Colon (tissue), 2 donors: Measurements from ENCODE around the gene RAB40B.
A peak's percentile ranks its signal among the peaks of the same experiment; 100 is the strongest.
"Not testable (repeated sequence)": the region's sequence is repeated elsewhere in the genome, so short reads cannot be mapped to it uniquely, and the experiment has no call there.

ENCODE experiments used
- FAIRE-seq: peaks from 2 replicates; lab custom pipeline; 2012; peaks lifted over from hg19 to GRCh38; lab: Jason Lieb, UNC
- donor health status: control.
- donor health status: control.

Gene RAB40B

DNA sequence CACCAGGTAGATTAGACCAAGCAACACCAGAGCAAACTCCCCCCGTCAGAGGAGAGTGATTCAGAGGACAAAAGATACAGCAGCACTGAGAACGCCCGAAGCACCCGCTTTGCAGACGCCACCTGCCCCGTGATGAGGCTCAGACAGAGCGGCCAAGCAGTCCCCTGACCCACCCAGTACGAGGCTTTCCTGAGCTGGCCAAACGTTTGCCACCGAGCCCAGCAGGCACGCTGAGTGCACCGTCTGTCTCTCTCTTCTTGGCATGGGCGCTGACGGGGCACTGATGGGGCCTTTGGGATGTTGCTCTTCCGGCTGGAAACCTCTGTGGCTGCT lies 30.9 kb downstream of the RAB40B start:
- no peak for FAIRE-seq

DNA sequence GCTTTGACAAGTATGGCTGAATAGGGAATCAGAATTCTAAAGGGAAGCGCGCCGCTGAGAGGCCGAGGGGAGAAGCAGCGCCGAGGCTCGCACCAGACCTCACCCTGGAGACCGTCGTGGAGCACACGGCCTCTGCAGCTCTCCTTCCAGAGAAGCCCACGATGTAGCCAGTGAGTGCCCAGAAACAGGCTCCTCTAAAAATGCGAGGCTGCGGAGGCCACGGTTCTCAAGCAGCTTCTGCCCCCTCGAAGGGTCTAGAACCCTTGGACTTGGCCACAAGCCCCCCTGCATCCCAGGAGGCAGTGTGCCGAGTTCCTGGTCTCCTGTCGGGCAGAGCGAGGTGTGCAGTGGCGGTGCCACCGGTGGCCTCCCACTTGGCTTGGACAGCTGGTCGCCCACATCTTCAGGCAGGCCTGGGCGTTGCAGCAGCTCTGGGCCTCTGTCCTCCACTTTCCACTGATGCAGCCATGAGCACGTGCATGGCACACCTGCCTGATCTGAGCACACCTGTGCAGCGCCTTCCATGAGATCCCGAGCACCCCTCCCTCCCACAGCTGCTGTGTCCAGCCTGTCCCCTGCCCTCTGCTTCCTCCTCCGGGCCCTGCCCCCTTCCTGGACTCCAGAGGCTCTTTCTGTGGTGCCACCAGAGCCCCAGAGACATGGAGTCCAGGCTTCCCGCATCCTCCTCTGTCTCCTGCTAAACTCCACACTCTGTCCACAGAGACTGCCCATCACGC lies 31.4 kb downstream of the RAB40B start:
- no peak for FAIRE-seq

DNA sequence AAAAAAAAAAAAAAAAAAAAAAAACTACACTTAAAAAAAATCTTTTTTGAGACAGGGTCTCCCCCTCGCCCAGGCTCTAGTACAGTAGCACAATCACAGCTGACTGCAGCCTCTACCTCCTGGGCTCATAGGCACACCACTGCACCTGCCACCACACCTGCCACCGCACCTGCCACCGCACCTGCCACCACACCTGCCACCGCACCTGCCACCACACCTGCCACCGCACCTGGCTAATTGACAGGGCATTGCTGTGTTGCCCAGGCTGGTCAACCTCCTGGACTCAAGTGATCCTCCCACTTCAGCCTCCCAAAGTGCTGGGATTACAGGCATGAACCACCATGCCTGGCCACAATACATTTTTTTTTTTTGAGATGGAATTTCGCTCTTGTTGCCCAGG lies 32.6 kb downstream of the RAB40B start:
- FAIRE-seq: no peak

DNA sequence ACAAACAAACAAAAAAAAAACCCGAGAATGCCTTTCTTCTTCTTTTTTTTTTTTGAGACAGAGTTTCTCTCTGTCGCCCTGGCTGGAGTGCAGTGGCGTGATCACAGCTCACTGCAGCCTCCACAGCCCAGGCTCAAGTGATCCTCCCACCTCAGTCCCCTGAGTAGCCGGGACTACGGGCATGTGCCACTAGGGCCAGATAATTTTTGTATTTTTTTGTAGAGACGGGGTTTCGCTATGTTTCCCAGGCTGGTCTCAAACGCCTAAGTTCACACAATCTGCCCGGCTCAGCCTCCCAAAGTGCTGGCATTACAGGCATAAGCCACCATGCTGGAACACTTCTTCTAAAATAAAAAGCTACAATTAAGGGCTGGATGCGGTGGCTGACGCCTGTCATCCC lies 33.3 kb downstream of the RAB40B start:
- no peak for FAIRE-seq

DNA sequence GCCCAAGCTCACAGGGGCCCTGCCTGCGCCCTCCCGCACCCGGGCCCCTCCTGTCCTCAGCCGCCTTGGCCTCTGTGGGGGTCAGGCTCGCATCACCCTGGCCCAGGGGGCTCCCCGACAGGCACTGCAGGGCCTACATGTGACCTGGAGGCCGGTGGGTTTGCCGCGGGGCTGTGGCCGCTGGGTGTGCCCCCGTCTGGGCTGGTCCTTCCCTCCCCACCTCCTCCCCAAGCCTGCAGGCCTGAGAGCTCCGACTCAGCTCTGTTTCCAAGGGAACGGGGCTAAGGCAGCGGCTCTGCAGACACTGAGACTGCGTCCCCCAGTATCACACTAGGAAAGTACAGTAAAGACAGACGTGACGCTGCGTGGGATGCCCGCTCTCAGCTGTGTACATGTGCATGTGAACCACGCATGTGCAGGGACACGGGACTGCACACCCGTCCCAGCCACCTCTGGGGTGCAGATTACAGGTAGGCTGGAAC lies 33.8 kb downstream of the RAB40B start:
- no peak for FAIRE-seq

DNA sequence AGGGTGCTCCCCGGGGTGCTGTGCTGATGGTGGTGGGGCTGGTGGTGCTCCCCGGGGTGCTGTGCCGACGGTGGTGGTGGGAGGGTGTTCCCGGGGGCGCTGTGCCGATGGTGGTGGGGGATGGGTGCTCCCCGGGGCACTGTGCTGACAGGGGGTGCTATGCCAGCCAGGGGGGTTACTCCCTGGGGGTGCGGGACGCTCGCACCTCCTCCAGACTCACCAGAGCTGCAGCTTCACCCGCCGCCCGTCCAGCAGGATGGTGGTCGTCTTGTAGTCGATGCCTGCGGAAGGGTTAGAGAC lies 34.3 kb downstream of the RAB40B start:
- FAIRE-seq: no peak

DNA sequence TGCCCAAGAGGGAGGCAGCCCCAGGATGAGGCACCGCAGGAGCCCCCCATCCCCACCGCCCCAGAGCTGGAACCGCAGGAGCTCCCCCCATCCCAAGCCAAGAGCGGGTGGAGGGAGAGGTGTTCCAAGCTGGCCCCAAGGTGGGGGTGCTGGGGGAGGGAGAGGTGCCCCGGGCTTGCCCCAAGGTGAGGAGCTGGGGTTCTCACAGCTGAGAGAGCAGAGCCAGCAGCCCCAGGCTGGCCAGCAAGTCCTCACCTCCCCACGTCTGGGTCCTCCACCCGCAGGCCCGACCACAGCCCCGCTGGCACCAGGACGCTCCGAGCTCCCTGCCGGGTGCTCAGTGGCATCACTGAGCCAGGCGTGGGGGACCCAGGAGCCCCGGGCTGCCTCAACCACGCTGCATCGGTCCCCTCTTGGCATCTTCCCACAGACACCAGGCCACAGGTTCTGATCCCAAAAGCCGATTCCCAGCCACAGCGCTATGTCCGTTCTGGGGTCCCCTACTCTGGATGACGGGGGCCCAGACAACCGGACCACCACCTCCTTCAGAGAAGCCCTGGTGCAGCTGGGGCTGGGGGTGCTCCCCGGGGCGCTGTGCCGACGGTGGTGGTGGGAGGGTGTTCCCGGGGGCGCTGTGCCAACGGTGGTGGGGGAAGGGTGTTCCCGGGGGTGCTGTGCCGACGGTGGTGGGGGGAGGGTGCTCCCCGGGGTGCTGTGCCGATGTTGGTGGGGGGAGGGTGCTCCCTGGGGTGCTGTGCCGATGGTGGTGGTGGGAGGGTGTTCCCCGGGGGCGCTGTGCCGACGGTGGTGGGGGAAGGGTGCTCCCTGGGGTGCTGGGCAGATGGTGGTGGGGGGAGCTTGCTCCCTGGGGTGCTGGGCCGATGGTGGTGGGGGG lies 34.9 kb downstream of the RAB40B start:
- no peak for FAIRE-seq

DNA sequence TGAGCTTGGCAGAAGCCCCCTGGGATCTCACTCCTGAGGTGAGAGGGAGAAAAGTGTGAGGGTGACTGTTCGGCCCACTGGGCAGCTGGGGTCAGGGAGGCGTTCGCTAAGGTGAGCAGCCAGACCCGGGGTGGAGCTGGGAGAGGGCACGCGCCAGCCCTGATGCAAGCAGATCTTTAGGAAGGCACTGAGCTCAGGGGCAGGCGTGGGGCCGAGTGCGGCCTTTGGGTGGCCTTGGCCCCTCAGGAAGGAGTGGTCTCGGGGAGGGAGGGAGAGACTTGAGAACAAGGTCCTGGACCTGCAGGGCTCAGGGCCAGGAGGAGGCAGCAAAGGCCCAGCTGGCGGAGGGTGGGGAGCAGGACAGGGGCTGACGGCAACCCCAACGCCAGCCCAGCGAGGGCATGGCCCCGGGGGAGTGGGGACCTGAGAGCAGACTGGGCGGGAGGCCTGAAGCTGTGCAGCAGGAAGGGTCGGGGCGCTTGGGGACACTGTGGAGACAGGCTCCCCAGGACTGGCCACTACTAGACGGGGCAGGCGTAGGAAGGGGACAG lies 35.7 kb downstream of the RAB40B start:
- no peak for FAIRE-seq

DNA sequence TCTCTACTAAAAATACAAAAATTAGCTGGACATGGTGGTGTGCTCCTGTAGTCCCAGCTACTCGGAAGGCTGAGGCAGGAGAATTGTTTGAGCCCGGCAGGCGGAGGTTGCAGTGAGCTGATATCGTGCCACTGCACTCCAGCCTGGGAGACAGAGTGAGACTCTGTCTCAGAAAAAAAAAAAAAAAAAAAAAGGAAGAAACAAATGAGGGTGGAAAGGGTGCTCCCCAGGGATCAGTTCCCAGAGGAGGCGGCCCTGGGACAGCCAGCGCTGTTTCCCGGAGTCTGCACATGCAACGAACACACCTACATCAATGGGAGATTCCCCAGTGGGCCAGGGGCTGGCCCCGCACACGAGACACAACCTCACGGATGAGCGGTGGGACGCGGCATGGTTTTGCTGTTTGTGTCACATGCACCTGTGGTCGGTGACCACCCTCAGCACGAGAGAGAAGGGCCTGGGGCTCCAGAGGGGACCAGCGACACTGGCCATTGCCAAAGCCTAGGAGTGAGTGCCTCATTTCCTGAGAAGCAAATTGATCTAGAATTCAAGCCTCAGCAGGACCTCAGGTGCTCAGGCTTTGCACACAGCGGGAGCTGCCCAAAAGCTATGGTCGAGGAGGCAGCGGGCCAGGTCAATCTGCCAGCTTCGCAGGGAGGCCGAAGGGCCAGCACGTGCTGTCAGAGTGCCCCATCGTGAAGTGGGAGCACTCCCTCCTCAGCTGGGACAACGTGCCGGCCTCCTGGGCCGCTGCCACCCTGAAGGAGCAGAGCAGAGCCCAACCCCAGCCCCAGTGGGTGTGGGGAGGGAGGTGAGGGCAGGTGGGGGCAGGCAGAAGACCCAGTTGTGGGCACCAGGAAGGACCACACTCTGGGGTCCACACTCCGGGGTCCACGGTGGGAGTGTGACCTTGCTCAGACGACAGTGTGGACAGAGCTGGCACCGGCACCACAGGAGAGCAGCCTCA lies 36.5 kb downstream of the RAB40B start:
- FAIRE-seq: no peak

DNA sequence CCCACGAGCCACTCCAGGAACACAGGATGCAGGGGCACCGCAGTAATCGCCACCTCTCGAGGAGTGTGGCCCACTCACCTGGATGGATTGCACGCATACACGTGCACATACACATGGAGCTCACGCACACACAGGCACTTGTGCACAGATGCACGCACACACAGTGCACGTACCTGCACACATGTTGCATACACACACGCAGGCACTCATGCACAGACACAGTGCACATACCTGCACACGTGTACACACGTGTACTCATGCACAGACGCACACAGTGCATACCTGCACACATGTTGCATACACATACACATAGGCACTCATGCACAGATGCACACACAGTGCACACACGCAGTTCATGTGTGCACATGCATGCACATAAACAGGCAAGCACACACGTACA lies 38.6 kb downstream of the RAB40B start:
- FAIRE-seq: no peak

DNA sequence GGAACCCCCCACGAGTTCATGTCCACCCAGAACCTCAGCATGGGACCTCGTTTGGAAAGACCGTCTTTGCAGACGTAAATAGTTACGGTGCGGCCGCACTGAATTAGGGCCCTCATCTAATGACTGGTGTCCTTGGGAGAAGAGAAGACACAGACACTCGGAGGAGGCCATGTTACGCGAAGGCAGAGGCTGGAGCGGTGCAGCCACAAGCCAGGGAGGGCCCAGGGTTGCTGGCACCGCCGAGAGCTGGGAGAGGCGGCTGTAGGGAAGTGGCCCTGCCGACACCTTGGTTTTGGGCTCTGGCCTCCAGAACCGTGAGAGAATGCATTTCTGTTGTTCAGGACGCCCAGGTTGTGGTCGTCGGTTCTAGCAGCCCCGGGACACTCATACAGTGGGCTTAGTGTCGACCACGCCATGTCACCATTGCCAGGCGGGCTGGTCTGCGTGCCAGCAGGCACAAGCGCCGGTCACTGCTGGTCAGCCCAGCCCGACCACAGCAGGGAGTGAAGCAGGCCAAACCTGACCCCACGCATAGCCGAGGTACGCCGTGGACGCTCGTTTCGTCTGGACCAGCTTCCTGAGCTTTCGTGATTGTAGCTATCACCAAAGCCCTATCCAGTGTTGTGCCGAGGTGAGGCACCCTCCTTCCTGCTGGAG lies 39.6 kb downstream of the RAB40B start:
- FAIRE-seq: no peak

DNA sequence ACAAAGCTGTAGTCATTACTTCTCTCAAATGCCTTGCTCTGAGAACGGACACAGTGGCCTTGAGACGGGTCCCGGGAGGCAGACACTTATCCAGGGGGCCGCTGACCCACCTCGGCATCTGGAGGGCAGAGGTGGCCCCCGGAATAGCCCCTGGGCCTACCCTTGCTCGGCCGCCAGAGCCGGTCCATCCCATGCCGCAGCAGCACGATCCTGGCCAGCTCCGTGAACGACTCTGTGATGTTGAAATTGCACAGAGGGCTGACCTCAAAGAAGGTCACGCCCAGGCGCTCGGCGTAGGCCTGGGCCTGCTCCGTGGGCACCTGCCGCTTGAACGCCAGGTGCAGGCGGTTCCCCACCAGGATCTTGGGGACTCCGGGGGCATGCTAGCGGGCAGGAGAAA lies 40.2 kb downstream of the RAB40B start:
- FAIRE-seq: no peak

DNA sequence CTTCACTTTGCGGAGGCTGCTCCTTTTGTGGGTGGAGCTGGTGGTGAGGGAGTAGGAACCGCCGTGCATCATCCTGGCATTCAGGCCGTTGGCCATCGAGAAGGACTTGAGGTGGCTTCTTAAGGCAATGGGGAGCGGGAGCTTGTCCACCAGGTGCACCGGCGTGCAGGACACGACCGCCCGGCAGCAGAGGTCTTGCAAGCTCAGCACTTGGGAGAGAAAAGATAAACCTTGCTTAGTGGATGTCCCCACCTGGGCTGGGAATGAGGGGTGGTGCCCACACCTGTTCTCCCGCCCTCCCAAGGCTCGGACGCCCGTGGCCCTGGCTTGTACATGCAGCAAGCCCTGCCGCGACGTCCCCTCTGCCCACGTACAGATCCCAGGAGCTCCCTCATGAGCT lies 40.6 kb downstream of the RAB40B start:
- no peak for FAIRE-seq

DNA sequence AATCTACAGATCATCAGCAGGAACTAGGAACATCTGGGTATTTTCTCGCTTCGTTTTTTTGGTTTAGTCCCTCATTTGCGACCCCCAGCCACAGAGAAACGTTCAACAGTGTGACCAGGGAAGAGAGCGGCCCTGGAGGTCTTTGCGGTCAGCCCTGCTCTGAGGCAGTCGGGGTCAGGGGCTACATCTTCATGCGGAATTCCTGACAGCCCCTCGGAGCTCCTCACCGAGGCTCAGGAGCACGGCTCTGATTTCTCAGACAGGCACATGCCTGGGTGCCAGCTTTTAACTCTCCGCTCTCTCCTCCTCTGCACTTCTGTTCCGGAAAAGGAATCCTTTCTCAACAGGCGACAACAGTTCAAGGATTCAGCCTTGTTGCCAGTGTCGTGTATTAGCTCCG lies 42.2 kb downstream of the RAB40B start:
- no peak for FAIRE-seq

DNA sequence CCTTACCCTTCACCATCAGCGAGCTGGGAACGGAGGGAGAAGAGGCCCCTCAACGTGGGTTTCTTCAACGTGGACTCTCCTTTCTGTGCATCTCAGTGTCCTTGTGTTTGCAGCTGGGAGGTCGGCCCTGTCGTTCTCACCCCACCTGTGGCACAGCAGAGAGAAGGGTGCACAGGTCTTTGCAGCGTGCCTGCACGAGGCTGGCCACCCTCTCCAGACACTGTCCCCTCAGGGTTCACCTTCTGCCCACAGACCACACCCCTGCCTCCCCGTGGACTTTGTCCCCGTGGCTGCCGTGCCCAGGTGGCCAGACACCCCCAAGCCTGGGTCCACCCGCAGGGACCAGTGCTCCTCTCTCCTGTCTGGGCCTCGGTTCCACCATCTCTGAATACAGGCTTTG lies 43.0 kb downstream of the RAB40B start:
- no peak for FAIRE-seq

DNA sequence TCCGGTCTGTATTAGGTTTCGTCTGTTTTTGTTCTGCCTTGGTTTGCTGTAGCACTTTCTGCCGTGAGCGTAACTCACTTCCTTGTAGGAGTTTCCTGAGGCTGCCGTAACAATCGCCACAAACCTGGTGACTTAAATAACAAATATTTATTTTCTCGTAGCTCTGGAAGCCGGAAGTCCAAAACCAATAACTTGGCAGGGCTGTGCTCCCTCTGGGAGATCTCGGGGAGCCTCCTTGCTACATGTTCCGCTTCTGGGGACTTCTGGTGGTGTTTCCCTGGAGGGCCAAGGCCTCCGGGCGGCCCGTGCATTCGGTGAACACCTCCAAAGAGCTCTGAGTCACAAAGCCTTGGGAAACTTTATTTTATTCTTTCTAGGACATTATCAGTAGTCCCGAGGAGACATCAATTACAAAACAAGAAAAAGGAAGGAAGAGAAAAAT lies 43.4 kb downstream of the RAB40B start:
- FAIRE-seq: peak; percentile 66

DNA sequence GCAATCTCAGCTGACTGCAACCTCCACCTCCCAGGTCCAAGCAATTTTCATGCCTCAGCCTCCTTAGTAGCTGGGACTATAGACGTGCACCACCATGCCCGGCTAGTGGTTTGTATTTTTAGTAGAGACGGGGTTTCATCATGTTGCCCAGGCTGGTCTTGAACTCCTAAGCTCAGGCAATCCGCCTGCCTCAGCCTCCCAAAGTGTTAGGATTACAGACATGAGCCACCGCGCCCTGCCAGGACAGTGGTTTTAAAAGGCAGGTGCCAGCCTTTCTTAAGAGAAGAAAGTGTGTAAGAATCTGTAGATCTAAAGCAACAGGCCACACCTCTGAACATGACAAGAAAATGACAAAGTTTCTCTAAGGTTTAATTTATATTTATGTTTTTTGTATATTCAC lies 43.9 kb downstream of the RAB40B start:
- not testable (repeated sequence) for FAIRE-seq

DNA sequence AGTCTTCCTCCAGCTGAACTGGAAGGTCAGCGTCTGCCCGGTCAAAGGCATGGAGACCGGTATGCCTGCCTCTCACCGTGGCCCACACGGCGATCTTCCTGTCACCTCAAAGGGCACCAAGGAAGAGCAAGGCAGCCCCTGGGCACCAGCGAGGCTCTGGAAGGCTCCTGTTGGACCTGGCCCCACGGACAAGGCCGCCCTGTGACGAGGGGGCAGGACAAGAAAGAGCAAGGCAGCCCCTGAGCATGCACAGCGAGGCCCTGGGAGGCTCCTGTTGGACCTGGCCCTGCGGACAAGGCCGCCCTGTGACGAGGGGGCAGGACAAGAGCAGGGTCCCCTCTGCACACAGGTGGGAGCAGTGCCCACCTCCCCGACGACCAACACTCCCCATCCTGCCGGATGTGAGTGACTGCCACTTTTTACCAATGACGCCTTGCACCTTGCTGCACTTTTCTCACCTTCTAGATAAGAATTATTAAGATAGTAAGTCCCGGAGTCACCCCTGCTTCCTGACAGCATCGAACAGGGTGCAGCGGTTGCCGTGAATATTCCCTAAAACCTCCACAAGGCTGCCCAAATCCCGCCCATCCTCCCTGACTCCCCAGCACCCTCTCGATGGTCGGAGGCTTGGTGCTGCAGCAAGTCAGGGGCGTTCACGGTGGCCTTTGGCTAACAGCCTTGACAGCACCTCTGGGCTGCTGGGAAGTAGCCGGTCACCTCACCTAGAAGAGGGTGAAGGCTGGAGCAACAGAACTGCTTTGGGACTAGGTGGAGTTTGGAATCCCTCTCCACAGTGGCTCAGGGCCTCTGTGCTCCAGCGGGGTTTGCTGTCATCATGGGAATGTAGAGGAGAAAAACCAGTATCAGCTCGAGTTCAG lies 44.6 kb downstream of the RAB40B start:
- no peak for FAIRE-seq

DNA sequence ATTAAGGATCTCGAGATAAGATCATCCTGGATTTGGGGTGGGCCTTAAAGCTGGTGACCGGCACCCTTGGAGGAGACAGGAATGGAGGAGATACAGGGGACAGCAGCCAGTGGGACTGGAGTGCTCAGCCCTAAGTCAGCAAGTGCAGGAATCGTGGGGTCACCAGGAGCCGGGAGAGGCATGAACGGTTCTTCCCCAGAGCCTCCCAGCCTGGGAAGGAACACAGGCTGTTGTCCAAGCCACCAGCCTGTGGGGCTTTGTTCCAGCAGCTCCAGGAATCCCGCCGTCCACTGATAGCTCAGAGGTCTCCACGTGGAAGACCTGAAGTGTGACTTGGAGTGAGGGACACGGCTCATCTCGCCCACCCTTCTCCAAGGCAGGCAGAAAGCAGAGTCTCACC lies 47.8 kb downstream of the RAB40B start:
- no peak for FAIRE-seq

DNA sequence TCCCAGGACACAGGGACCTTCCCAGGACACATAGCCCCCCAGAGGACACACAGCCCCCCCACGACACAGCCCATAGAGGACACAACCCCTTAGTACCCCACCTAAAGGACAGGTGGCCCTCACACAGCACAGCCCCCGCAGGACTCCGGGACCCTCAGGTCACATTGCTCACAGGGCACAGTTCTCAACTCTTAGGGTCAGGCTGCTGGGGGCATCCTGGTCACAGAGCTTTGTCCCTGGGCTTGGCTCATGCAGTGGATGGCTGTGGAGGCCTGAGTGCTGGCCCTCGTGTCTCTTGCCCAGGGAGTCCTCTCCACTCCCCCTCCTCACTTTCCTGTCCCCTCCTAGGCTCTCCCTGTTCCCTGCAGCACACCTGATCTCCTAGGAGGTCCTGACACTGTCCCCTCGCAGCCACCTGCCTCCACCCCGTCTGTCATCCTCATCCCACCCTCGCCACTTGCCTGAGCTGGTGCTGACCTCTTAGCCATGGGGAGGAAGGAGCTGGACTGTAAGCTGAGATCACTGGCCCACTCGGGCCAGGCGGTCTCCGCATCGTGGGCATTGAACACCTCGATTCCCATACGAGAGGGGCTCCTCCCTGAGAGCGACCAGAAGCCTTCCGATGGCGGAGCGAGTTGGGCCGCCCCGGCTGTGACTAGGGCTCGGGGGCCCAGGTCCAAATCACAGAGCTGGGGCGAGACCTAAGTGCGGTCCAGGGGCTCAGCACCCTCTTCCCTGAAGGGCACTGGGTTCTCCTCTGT lies 48.8 kb downstream of the RAB40B start:
- no peak for FAIRE-seq
